ENCODE data around the gene PAFAH1B1. TPM values are rescaled to one million over a fixed set of nuclear protein-coding genes. Genes with fewer than 3 reads are reported as not detected.

The PAFAH1B1 gene
- total RNA-seq, 1 experiment from 2014 or later = 114 TPM

GRCh38 chr17:2692781-2693135 lies 99.3 kb downstream of the PAFAH1B1 start:
- DNase-seq (ENCODE audit: low spot score) (no peak), ATAC-seq (no peak)
- TF ChIP-seq OVOL2 (CRISPR knock-in tag; IDR thresholded peaks at IDR 0.05; ENCODE audit: borderline replicate concordance) (no peak), CBFB (CRISPR knock-in tag; IDR thresholded peaks at IDR 0.05; ENCODE audit: low read depth) (no peak), ZNF219 (CRISPR knock-in tag; IDR thresholded peaks at IDR 0.05; ENCODE audit: borderline replicate concordance) (no peak), E2F1 (CRISPR knock-in tag; IDR thresholded peaks at IDR 0.05) (no peak), ATF6 (CRISPR knock-in tag; IDR thresholded peaks at IDR 0.05) (no peak), ATF1 (CRISPR knock-in tag; IDR thresholded peaks at IDR 0.05) (no peak), NR2C2 (CRISPR knock-in tag; IDR thresholded peaks at IDR 0.05) (no peak), ATF2 (CRISPR knock-in tag; IDR thresholded peaks at IDR 0.05; ENCODE audit: borderline replicate concordance, low read depth) (no peak), KAT7 (CRISPR knock-in tag; IDR thresholded peaks at IDR 0.05; ENCODE audit: borderline replicate concordance) (no peak), RELA (CRISPR knock-in tag; IDR thresholded peaks at IDR 0.05; ENCODE audit: borderline replicate concordance) (no peak), ZNF512 (CRISPR knock-in tag; IDR thresholded peaks at IDR 0.05; ENCODE audit: borderline replicate concordance) (no peak), SMAD4 (CRISPR knock-in tag; IDR thresholded peaks at IDR 0.05) (no peak), PRRX2 (CRISPR knock-in tag; IDR thresholded peaks at IDR 0.05) (no peak), MXD4 (CRISPR knock-in tag; IDR thresholded peaks at IDR 0.05; ENCODE audit: borderline replicate concordance) (no peak), FOXJ3 (CRISPR knock-in tag; IDR thresholded peaks at IDR 0.05; ENCODE audit: borderline replicate concordance) (no peak), ZNF396 (CRISPR knock-in tag; IDR thresholded peaks at IDR 0.05; ENCODE audit: borderline replicate concordance) (no peak), USF2 (CRISPR knock-in tag; IDR thresholded peaks at IDR 0.05) (no peak), ZNF416 (CRISPR knock-in tag; IDR thresholded peaks at IDR 0.05) (no peak), ZNF121 (CRISPR knock-in tag; IDR thresholded peaks at IDR 0.05) (no peak)
- ChIA-PET POLR2A (interaction anchor here (0.6 kb wide), 1 partner anchor 136 kb away, joined by 3 read pairs; no protein-coding TSS in a partner anchor), CTCF (interaction anchor here (0.6 to 1.6 kb wide), 2 partner anchors 24 to 310 kb away, joined by 3 to 5 read pairs; no protein-coding TSS in a partner anchor)
- Mint-ChIP-seq H3K27me3 (ENCODE audit: low read depth) (no peaks in the 10 kb centered on the region), H3K9me3 (no peaks in the 10 kb centered on the region), H3K4me3 (no peak overlapping the region), H3K4me1 (peaks cover 5% of the 10 kb centered on the region), H3K36me3 (0 out of 2 replicates have a peak, but pooled peaks cover 3% of the 10 kb centered on the region), H3K27ac (no peak overlapping the region)

Data from WTC11 (cell line).